ENCODE results near the gene SUN2.

Gene SUN2

DNA sequence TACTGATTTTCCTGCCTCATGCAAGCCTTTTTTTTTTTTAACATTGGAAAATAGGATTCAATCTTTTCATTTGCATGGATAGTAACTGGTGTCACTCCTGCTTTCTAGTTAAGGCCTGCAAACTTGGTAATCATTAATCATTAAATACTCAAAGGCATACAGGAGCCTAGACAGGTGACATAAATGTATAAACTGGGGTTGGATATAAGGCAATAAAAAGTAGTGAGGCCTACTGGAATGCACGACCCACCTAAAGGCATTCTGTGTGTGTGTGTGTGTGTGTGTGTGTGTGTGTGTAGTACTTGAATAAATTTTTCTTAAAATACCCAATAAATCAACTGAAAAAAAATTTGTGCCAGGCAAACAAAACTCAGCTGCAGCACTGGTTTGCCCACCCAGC is 66.1 kb downstream of the SUN2 start:
- no peak for DNase-seq

DNA sequence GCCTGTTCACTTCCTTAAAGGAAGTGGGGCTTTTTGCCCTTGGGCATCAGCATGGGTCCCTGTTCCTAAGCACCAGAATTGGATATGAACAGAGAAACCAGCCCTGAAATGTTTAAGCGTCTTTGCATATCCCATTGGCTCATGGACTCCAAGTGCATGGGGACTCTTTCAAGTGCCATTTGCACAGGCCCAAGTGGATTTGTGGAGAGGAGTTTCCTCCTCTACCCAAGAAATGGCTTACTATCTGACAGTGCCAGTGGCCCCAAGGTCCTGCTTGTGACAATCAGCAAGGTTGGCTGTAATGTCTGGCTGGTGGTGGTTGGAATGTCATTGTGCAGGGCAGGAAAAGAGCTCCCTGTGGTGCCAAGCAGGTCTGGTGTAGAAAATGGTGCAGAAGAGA is 70.0 kb downstream of the SUN2 start:
- DNase-seq = no peak

DNA sequence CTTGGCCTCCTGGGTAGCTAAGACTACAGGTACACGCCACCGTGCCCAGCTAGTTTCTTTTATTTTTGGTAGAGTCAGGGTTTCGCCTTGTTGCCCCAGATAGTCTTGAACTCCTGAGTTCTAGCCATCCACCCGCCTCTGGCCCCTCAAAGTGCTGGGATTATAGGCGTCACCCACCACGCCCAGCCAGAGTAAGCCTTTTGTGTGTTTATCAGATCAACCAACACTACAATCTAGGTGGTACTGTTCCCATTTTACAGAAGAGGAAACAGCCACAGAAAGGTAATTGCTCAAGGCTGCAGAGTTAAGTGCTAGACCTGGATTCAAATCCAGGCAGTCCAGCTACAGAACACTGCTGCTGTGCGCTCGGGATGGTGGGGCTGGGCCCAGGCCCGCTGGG is 70.9 kb downstream of the SUN2 start:
- DNase-seq = no peak
